T-cell (primary cell): ENCODE measurements around the gene ACTL10. TPM values are rescaled to one million over a fixed set of nuclear protein-coding genes. Genes with fewer than 3 reads are reported as not detected.
A peak's percentile ranks its signal among the peaks of the same experiment; 100 is the strongest.

ENCODE experiments used
- ATAC-seq, 4 experiments: fragments of 200-7000 bp in 3 of 4; fragments of 150-1000 bp in 1 of 4; cut with Tn5 transposase; replicated peaks in 1 of 4; 1 replicate in 3 of 4; 2 replicates in 1 of 4; pipeline ENCODE4 v1.10.0; 2021; ENCODE audit warnings: moderate library complexity in 3 of 4, mild to moderate bottlenecking in 2 of 4, moderate number of reproducible peaks in 1 of 4
- CTCF ChIA-PET, 2 donors: fragments of 300-600 bp; sonication (Branson Sonifier 250); formaldehyde crosslinking; loops; one replicate each; lab custom pipeline; 2022; ENCODE audit warnings: antibody characterized with exemption in 2 of 2; lab: Charles Lee
- POLR2A ChIA-PET, 2 donors: fragments of 300-600 bp; sonication (Branson Sonifier 250); formaldehyde crosslinking; loops; one replicate each; lab custom pipeline; 2022; ENCODE audit warnings: antibody characterized with exemption in 2 of 2; lab: Charles Lee
- DNase-seq, 35 experiments: peaks; one replicate each; pipeline versions ENCODE4 v3.0.0 to v3.0.0-alpha.2; 2013 to 2023
- H3K27ac ChIP-seq: one replicate; pipeline ENCODE4 v1.5.1; 2013; ENCODE audit warnings: low read length
- H3K27me3 ChIP-seq, 2 experiments: replicated peaks in 1 of 2; 1 replicate in 1 of 2; 2 replicates in 1 of 2; pipeline versions ENCODE4 v1.6.1 to v1.7.0; 2013; ENCODE audit warnings: low read length in 1 of 2, mixed read lengths in 1 of 2; ENCODE audit not compliant: control insufficient read depth in 2 of 2, insufficient read depth in 2 of 2; ENCODE audit errors: extremely low read depth in 1 of 2
- H3K36me3 ChIP-seq, 2 donors: 1 replicate in 1 of 2; 2 replicates in 1 of 2; pipeline versions ENCODE4 v1.6.1 to v1.7.0; 2013; ENCODE audit warnings: low read length in 1 of 2; ENCODE audit not compliant: control insufficient read depth in 2 of 2, insufficient read depth in 1 of 2; ENCODE audit errors: extremely low read depth in 1 of 2
- H3K4me1 ChIP-seq, 2 experiments: 1 replicate in 1 of 2; 2 replicates in 1 of 2; pipeline versions ENCODE4 v1.6.1 to v1.7.0; 2013; ENCODE audit warnings: low read length in 2 of 2, mixed read lengths in 1 of 2; ENCODE audit not compliant: insufficient read depth in 2 of 2, control insufficient read depth in 1 of 2; ENCODE audit errors: extremely low read depth in 1 of 2
- H3K4me3 ChIP-seq, 2 donors: 1 replicate in 1 of 2; 2 replicates in 1 of 2; pipeline versions ENCODE4 v1.5.1 to v1.7.0; 2013; ENCODE audit warnings: mild to moderate bottlenecking in 2 of 2, low read length in 1 of 2, moderate library complexity in 1 of 2; ENCODE audit not compliant: control insufficient read depth in 1 of 2; ENCODE audit errors: extremely low read depth in 1 of 2
- H3K9me3 ChIP-seq: 2 replicates; pipeline ENCODE4 v1.7.0; 2013
- H3K27ac Mint-ChIP-seq, 2 donors: one replicate each; pipeline ENCODE4 v1.8.0; 2020 to 2021; ENCODE audit warnings: mild to moderate bottlenecking in 2 of 2, mixed read lengths in 2 of 2
- H3K27me3 Mint-ChIP-seq, 2 donors: one replicate each; pipeline ENCODE4 v1.8.0; 2021 to 2022; ENCODE audit warnings: mixed read lengths in 2 of 2
- H3K36me3 Mint-ChIP-seq: one replicate; pipeline ENCODE4 v1.8.0; 2021; ENCODE audit warnings: mixed read lengths
- H3K4me1 Mint-ChIP-seq, 3 donors: one replicate each; pipeline ENCODE4 v1.8.0; 2020 to 2022; ENCODE audit warnings: mixed read lengths in 3 of 3, mild to moderate bottlenecking in 1 of 3
- H3K4me3 Mint-ChIP-seq, 3 donors: one replicate each; pipeline ENCODE4 v1.8.0; 2020 to 2022; ENCODE audit warnings: mild to moderate bottlenecking in 3 of 3, mixed read lengths in 3 of 3, moderate library complexity in 3 of 3
- H3K9me3 Mint-ChIP-seq, 3 donors: one replicate each; pipeline ENCODE4 v1.8.0; 2020 to 2022; ENCODE audit warnings: mixed read lengths in 3 of 3
- WGBS: methylation state at CpG from one replicate; pipeline ENCODE4 v1.1.5; 2013; ENCODE audit warnings: missing lambda C conversion rate; ENCODE audit not compliant: insufficient coverage; 5-methylcytosine and 5-hydroxymethylcytosine counted together
- total RNA-seq, 35 experiments: library from RNA in 6 of 35; stranded (reverse) in 6 of 35; fragments of 120-200 nt in 1 of 35; gene quantifications; one replicate each; pipeline versions ENCODE4 v1.2.1 to v1.2.4 and lab custom pipeline; 2013 to 2026

The ACTL10 gene
- total RNA-seq = 1 to 10 TPM; 1.1 to 7.9 (median 6.1) TPM
- total RNA-seq (2013) = 3.9 TPM

- H3K27ac Mint-ChIP-seq = peak within 1 kb of the TSS; percentile 93 to 97
- ChIA-PET CTCF (interaction anchor here (0.5 to 2.9 kb wide), 8 partner anchors 112 to 1430 kb away, joined by 3 to 11 read pairs (median 3); partner anchors contain the start of genes CBFA2T2 (in 1 of the 2) and SNTA1 (in 1 of the 2)), POLR2A (interaction anchor here in 1 of 2 donors (0.7 kb wide), 1 partner anchor 1437 kb away, joined by 5 read pairs; no protein-coding TSS in a partner anchor)
- H3K9me3 Mint-ChIP-seq = no peaks in the 10 kb centered on the region
- Histone ChIP-seq H3K4me3 (peak within 1 kb of the TSS; percentile 73 to 81), H3K27ac (peak within 1 kb of the TSS; percentile 62), H3K4me1 (peaks cover 8 to 53% of the 10 kb centered on the region in 2 experiments), H3K9me3 (no peaks in the 10 kb centered on the region), H3K36me3 (no peaks in the 10 kb centered on the region), H3K27me3 (no peaks in the 10 kb centered on the region)
- 4% methylated on average over 49 of the region's 50 CpGs for WGBS
- H3K4me3 Mint-ChIP-seq = peak within 1 kb of the TSS; percentile 91 to 96 (median 95)
- no peaks in the 10 kb centered on the region for H3K36me3 Mint-ChIP-seq
- DNase-seq = peak; percentile 39 to 86 (median 64)
- peak; percentile 32 to 47 (median 37) for ATAC-seq
- H3K4me1 Mint-ChIP-seq = peaks cover 37 to 44% (median 38%) of the 10 kb centered on the region in 3 donors
- no peaks in the 10 kb centered on the region for H3K27me3 Mint-ChIP-seq
Measured at GRCh38 chr20:33666293-33667244, at the start of gene ACTL10. ACTL10 (plus strand) TSS chr20:33666943; CDS start chr20:33667498, 555 bp downstream.

DNA sequence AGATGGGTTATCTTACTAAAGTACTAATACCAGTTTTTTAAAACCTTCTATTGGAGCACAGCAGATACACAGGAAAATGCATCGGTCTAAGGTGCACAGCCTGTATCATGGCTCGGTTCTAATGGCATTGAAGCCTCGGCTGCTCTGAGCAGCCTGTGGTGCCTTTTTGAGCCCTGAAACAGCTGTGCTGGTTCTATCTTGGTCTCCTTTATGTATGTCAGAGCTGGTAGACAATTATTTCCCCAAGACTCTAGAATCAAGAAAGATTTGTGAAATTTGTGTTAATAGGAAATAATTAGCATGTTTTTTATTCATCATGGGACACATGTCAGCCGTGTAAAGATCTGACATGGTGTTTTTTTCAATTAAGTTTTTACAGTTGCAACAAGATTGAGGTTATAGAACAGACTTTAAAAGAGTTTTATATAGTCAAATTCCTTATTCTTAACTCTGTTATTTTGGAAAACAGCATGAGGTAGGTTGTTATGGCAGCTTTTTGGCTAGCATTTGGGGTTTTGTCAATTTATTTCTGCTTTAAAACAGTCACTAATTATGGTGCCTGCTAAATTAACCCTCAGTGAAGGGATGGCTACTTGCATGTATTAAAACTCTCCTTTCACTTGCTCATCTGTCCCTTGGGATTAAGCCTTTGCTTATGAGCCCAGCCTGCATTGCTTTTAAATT, 44.9 kb upstream of the ACTL10 start:
- Mint-ChIP-seq H3K4me3 (no peak overlapping the region), H3K4me1 (peaks cover 18 to 31% (median 30%) of the 10 kb centered on the region in 3 donors), H3K36me3 (peaks cover 52% of the 10 kb centered on the region), H3K27ac (peak overlapping the region in 1 of 2 donors; percentile 22), H3K27me3 (no peaks in the 10 kb centered on the region), H3K9me3 (peaks cover 0 to 3% (median 0%) of the 10 kb centered on the region in 3 donors)
- no peaks in the 10 kb centered on the region for H3K27me3 ChIP-seq
- WGBS = 100% methylated on average over 1 of the region's 4 CpGs
- H3K9me3 ChIP-seq = no peaks in the 10 kb centered on the region
- no peak overlapping the region for H3K4me3 ChIP-seq
- ChIA-PET CTCF (interaction anchor here in 1 of 2 donors (0.6 kb wide), 1 partner anchor 245 kb away, joined by 4 read pairs; no protein-coding TSS in a partner anchor), POLR2A (no interaction called here)
- no peak for ATAC-seq
- DNase-seq = no peak
- no peak overlapping the region for H3K27ac ChIP-seq
- peaks cover 3 to 25% of the 10 kb centered on the region in 2 experiments for H3K4me1 ChIP-seq
- H3K36me3 ChIP-seq = peaks cover 4 to 33% of the 10 kb centered on the region in 2 donors

DNA sequence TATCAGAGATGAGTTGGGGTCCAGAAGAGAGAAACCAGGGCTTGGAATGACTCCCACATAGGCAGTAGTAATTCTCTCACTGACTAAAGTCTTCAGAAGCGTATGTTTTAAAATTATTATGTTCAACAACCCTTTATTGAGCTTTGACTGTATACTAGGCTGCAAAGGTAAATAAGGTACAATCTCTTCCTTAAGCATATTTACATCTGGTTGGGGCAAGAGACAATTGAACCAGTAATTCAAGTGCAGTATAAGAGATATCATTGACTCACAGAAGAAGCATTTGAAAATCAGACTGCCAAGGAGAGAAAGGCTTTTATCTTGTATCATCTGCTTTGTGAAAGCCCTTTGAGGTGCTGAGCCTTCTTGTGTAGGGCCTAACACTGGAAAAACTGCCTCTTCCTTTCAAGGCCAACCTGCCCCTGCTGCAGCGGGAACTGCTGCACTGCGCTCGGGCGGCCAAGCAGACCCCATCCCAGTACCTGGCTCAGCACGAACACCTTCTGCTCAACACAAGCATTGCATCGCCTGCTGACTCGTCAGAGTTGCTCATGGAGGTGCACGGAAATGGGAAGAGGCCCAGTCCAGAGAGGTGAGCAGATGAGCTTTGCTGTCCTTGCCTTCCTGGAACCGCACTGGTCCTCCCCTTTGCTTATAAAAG, 43.9 kb upstream of the ACTL10 start:
- DNase-seq = no peak
- H3K27ac Mint-ChIP-seq = peak overlapping the region in 1 of 2 donors; percentile 72
- H3K36me3 Mint-ChIP-seq = peaks cover 54% of the 10 kb centered on the region
- H3K27me3 ChIP-seq = no peaks in the 10 kb centered on the region
- no peak overlapping the region for H3K4me3 ChIP-seq
- peaks cover 13 to 31% (median 30%) of the 10 kb centered on the region in 3 donors for H3K4me1 Mint-ChIP-seq
- no peak overlapping the region for H3K4me3 Mint-ChIP-seq
- H3K36me3 ChIP-seq = peaks cover 10 to 36% of the 10 kb centered on the region in 2 donors
- WGBS = 100% methylated on average over 6 of the region's 10 CpGs
- no peaks in the 10 kb centered on the region for H3K27me3 Mint-ChIP-seq
- no peaks in the 10 kb centered on the region for H3K9me3 ChIP-seq
- CTCF ChIA-PET = no interaction called here
- POLR2A ChIA-PET = no interaction called here
- H3K4me1 ChIP-seq = peaks cover 3 to 25% of the 10 kb centered on the region in 2 experiments
- no peak overlapping the region for H3K27ac ChIP-seq
- ATAC-seq = no peak
- H3K9me3 Mint-ChIP-seq = peaks cover 0 to 3% (median 0%) of the 10 kb centered on the region in 3 donors

GRCh38 chr20:33624399-33624798, 42.3 kb upstream of the ACTL10 start:
- H3K27ac Mint-ChIP-seq = peak overlapping the region; percentile 82 to 85
- peaks cover 13 to 31% (median 30%) of the 10 kb centered on the region in 3 donors for H3K4me1 Mint-ChIP-seq
- ChIA-PET CTCF (no interaction called here), POLR2A (interaction anchor here in 1 of 2 donors (0.5 kb wide), 1 partner anchor 369 kb away, joined by 3 read pairs; no protein-coding TSS in a partner anchor)
- DNase-seq (peak in 1 of 35 experiments; percentile 52), ATAC-seq (peak in 3 of 4 experiments; percentile 43 to 81 (median 45))
- Histone ChIP-seq H3K27ac (peak overlapping the region; percentile 39), H3K27me3 (no peaks in the 10 kb centered on the region), H3K4me3 (no peak overlapping the region), H3K4me1 (peaks cover 3 to 25% of the 10 kb centered on the region in 2 experiments), H3K36me3 (peaks cover 10 to 50% of the 10 kb centered on the region in 2 donors), H3K9me3 (no peaks in the 10 kb centered on the region)
- H3K27me3 Mint-ChIP-seq = no peaks in the 10 kb centered on the region
- H3K4me3 Mint-ChIP-seq = peak overlapping the region in 1 of 3 donors; percentile 15
- H3K9me3 Mint-ChIP-seq = peaks cover 0 to 3% (median 0%) of the 10 kb centered on the region in 3 donors
- no CpG with 5 or more reads among the region's 3 CpGs for WGBS
- peaks cover 63% of the 10 kb centered on the region for H3K36me3 Mint-ChIP-seq

DNA sequence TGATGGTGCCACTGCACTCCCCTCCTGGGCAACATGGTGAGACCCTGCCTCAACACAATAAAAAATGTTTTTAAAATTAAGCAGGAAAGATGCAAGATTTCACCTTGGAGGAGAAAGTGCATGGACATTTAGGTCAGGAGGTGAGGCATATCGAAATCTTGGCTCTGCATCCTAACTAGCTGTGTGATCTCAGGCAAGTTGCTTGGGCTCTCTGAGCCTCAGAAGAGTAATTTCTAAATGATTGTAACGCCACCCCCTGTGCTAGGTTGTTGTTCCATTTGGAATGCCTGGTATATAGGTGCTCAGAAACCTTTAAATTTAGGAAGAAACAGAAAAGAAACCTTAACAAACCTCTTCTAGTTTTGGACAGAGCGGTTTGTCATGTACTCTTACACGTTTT, 40.6 kb upstream of the ACTL10 start:
- H3K9me3 Mint-ChIP-seq = peaks cover 0 to 3% (median 0%) of the 10 kb centered on the region in 3 donors
- no peak overlapping the region for H3K4me3 Mint-ChIP-seq
- no peak overlapping the region for H3K4me3 ChIP-seq
- H3K36me3 ChIP-seq = peaks cover 13 to 55% of the 10 kb centered on the region in 2 donors
- ATAC-seq (no peak), DNase-seq (no peak)
- no peak overlapping the region for H3K27ac ChIP-seq
- H3K27me3 ChIP-seq = no peaks in the 10 kb centered on the region
- peaks cover 3 to 25% of the 10 kb centered on the region in 2 experiments for H3K4me1 ChIP-seq
- H3K4me1 Mint-ChIP-seq = peaks cover 13 to 31% (median 30%) of the 10 kb centered on the region in 3 donors
- ChIA-PET POLR2A (interaction anchor here in 1 of 2 donors (0.6 kb wide), 1 partner anchor 611 kb away, joined by 3 read pairs; no protein-coding TSS in a partner anchor), CTCF (no interaction called here)
- no peaks in the 10 kb centered on the region for H3K27me3 Mint-ChIP-seq
- H3K27ac Mint-ChIP-seq = peak overlapping the region; percentile 22 to 85
- H3K9me3 ChIP-seq = no peaks in the 10 kb centered on the region
- 100% methylated on average over 2 of the region's 4 CpGs for WGBS
- peaks cover 70% of the 10 kb centered on the region for H3K36me3 Mint-ChIP-seq
